Breast epithelium (tissue), 3 donors: Measurements from ENCODE around the gene DLG1.

Source experiments
- CTCF ChIP-seq, 3 donors: fragments of 450-650 bp; IDR thresholded peaks; one replicate each; pipeline ENCODE4 v1.5.1; 2016 to 2017; ENCODE audit warnings: antibody characterized with exemption in 3 of 3, mild to moderate bottlenecking in 3 of 3, moderate library complexity in 3 of 3
- POLR2A ChIP-seq: fragments of 450-650 bp; IDR thresholded peaks from one replicate; pipeline ENCODE4 v1.6.1; 2016; ENCODE audit warnings: antibody characterized with exemption, mild to moderate bottlenecking, moderate library complexity
- POLR2AphosphoS5 ChIP-seq, 3 donors: sonication (generic); formaldehyde crosslinking; IDR thresholded peaks; one replicate each; pipeline ENCODE4 v1.6.1; 2017; ENCODE audit warnings: antibody characterized with exemption in 3 of 3

DNA sequence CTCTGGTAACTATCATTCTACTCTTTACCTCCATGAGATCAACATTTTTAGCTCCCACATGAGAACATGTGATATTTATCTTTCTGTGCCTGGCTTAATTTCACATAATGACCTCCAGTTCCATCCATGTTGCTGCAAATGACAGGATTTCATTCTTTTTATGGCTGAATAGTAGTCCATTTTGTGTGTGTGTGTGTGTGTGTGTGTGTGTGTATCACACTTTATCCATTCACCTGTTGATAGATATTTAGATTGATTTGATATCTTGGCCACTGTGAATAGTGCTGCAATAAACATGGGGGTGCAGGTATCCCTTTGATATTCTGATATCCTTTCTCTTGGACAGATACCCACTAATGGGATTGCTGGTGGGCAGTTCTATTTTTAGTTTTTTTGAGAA lies 18.3 kb downstream of the DLG1 start:
- no peak for TF ChIP-seq CTCF (IDR thresholded peaks at IDR 0.05)
- no peak for TF ChIP-seq POLR2A
- no peak for TF ChIP-seq POLR2AphosphoS5 (IDR thresholded peaks at IDR 0.05)
